ENCODE results near the gene CHERP. TPM values are rescaled to one million over a fixed set of nuclear protein-coding genes. Genes with fewer than 3 reads are reported as not detected.

CHERP gene
- total and polyA plus RNA-seq, 2 of the 4 experiments (the other 2 are of a cell fraction), result 0.54 to 13.5 TPM

GRCh38 chr19:16541526-16542044 lies 652 bp downstream of the CHERP start:
- Histone ChIP-seq H2BK120ac (ENCODE audit: low read depth, low read length) (no peak overlapping the region), H2AK9ac (replicated peaks; ENCODE audit: low read depth, low read length, poor library complexity) (peak overlapping the region; percentile 92), H3K4me3 (ENCODE audit: insufficient read depth, low read depth, low read length) (peak overlapping the region; percentile 86), H3K4me2 (ENCODE audit: low read depth, low read length) (peak overlapping the region; percentile 90), H4K91ac (ENCODE audit: insufficient read depth, low read depth, low read length) (peak overlapping the region; percentile 32; the same call in 1 of the 2 replicates), H3K14ac (replicated peaks; ENCODE audit: low read depth, low read length) (peak overlapping the region; percentile 22; the same call in 1 of the 2 replicates), H2AK5ac (ENCODE audit: low read depth, low read length) (peak overlapping the region; percentile 9), H3K27me3 (ENCODE audit: control insufficient read depth, insufficient read depth, low read length) (no peaks in the 10 kb centered on the region), H3K9ac (ENCODE audit: low read depth, low read length) (peak overlapping the region; percentile 90), H3K79me1 (ENCODE audit: low read depth in 1 of 2, low read length in 2 of 2) (peaks cover 17 to 69% of the 10 kb centered on the region in 2 experiments), H3K56ac (ENCODE audit: extremely low read depth, insufficient read depth, low read length) (peak overlapping the region; percentile 80), H3K4me1 (ENCODE audit: control insufficient read depth, insufficient read depth, low read length) (peaks cover 2% of the 10 kb centered on the region), H3K9me1 (ENCODE audit: insufficient read depth, low read length) (peaks cover 16% of the 10 kb centered on the region; the same call in 1 of the 2 replicates), H4K5ac (ENCODE audit: low read depth, low read length) (0 out of 2 replicates have a peak overlapping the region, but pooled peaks have one; percentile 1), H4K8ac (ENCODE audit: low read depth in 2 of 2, low read length in 2 of 2) (peak overlapping the region; percentile 32 to 61; a peak in 1 of 4 replicates), H2AFZ (replicated peaks; ENCODE audit: low read length, poor library complexity) (peak overlapping the region; percentile 94), H3K18ac (ENCODE audit: low read depth, low read length) (no peak overlapping the region), H3K27ac (ENCODE audit: insufficient read depth, low read length) (peak overlapping the region; percentile 74), H3K36me3 (ENCODE audit: control insufficient read depth, insufficient read depth, low read length) (peaks cover 27% of the 10 kb centered on the region), H3K9me3 (ENCODE audit: control insufficient read depth, insufficient read depth, low read length) (no peaks in the 10 kb centered on the region), H2BK20ac (ENCODE audit: low read depth, low read length) (no peak overlapping the region), H3K23ac (ENCODE audit: low read depth, low read length) (peak overlapping the region; percentile 28; the same call in 1 of the 2 replicates), H2BK5ac (ENCODE audit: low read depth, low read length, poor library complexity, severe bottlenecking) (peak overlapping the region; percentile 65), H4K20me1 (ENCODE audit: insufficient read depth, low read length) (peaks cover 48% of the 10 kb centered on the region), H2BK15ac (ENCODE audit: low read depth, low read length) (no peak overlapping the region), H3K4ac (ENCODE audit: low read depth, low read length) (peak overlapping the region; percentile 75)
- POLR2A ChIA-PET (ENCODE audit: unreplicated experiment), result no interaction called here
- in situ Hi-C loops (cut with MboI; ENCODE audit: low sequenced_read_pairs), result no loop called here
- TF ChIP-seq ELK1 (IDR thresholded peaks at IDR 0.05; ENCODE audit: borderline replicate concordance, low read depth, low read length) (no peak), MAZ (IDR thresholded peaks at IDR 0.05; ENCODE audit: borderline replicate concordance, low read depth, low read length) (no peak), FOS (IDR thresholded peaks at IDR 0.05; ENCODE audit: low read depth, low read length) (no peak), RCOR1 (IDR thresholded peaks at IDR 0.05; ENCODE audit: insufficient replicate concordance, low read length) (no peak), CTCF (conservative IDR thresholded peaks at IDR 0.05; ENCODE audit: low read depth, low read length) (no peak), SMC3 (IDR thresholded peaks at IDR 0.05; ENCODE audit: low read depth, low read length) (no peak)
- CTCF ChIA-PET, result no interaction called here
- peak; percentile 2; the same call in 1 of the 2 replicates for ATAC-seq (ENCODE audit: low read depth)
- intact Hi-C loops (cut with micrococcal nuclease), result loop anchor here (2.0 kb wide), 2 partner anchors 87 to 107 kb away; partner anchors contain the start of gene MED26
- peak; percentile 11 for DNase-seq
- BruUV-seq (replicated peaks), result TSS peak; percentile 71
- dilution Hi-C loops (cut with HindIII; ENCODE audit: low sequenced_read_pairs, unreplicated experiment), result no loop called here
- 9% methylated on average over 16 of the region's 29 CpGs; no CpG with 5 or more reads in 1 of the 2 experiments for WGBS, 2 experiments (ENCODE audit: extremely low coverage in 2 of 2, insufficient read length in 1 of 2)
